Stimulated activated CD8-positive, alpha-beta memory T cell treated with anti-CD3 and anti-CD28 coated beads, Interleukin-2, amount 100 ng/mL, for 48 hours (primary cell): ENCODE data around the gene ANKAR.
"Not testable (repeated sequence)": the region's sequence is repeated elsewhere in the genome, so short reads cannot be mapped to it uniquely, and the experiment has no call there.

Source experiments
- DNase-seq, 2 donors: peaks; one replicate each; pipeline ENCODE4 v3.0.0-alpha.2; 2020; ENCODE audit warnings: low read depth in 2 of 2

ANKAR gene

GRCh38 chr2:189709501-189710221, 35.2 kb downstream of the ANKAR start:
- no peak for DNase-seq

GRCh38 chr2:189717593-189717992, 43.1 kb downstream of the ANKAR start:
- DNase-seq, result not testable (repeated sequence)

DNA sequence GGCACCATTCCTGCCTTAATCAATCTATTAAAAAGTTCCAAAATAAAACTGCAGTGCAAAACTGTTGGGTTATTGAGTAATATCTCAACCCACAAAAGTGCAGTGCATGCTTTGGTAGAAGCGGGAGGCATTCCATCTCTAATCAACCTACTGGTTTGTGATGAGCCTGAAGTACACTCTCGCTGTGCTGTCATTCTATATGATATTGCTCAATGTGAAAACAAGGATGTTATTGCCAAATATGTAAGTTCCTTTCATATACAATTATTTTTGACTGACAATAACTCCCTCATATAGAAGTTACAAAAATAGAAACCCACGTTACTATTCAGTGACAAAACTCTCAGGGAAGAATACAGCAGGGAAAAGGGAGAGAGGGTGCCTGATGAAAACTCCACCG, 45.1 kb downstream of the ANKAR start:
- DNase-seq, result no peak

DNA sequence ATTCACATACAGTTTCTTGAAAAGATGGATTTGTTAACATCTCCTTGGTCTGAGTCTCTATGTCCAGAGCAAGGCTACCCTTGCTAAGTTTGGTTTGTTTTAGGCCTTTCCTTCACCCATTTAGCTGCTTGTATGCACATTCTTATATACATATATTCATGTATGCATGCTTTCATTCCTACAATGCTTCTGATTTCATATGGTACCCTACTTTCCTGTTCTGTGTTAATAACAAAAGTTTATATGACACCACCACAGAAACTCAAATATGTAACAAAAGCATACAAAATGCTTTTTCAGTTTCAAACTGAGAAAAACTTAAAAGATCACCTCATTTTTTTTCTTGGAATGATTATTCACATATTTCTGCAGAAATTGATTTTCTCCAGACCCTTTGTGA, 48.7 kb downstream of the ANKAR start:
- no peak for DNase-seq
